Testis (tissue), 3 donors: ENCODE measurements around the gene SEC22C. TPM values are rescaled to one million over a fixed set of nuclear protein-coding genes. Genes with fewer than 3 reads are reported as not detected.

Source experiments
- DNase-seq: peaks from one replicate; pipeline ENCODE4 v3.0.0-alpha.2; 2019
- H3K27ac ChIP-seq, 2 donors: fragments of 200-600 bp; sonication (generic); one replicate each; pipeline ENCODE4 v1.5.1; 2019
- H3K27me3 ChIP-seq: fragments of 200-600 bp; sonication (generic); one replicate; pipeline ENCODE4 v1.5.1; 2019
- H3K36me3 ChIP-seq: fragments of 200-600 bp; sonication (generic); one replicate; pipeline ENCODE4 v1.5.1; 2017; ENCODE audit warnings: low read depth; ENCODE audit errors: missing control alignments
- H3K4me1 ChIP-seq: fragments of 200-600 bp; sonication (generic); one replicate; pipeline ENCODE4 v1.5.1; 2019
- H3K4me3 ChIP-seq, 2 donors: fragments of 200-600 bp; sonication (generic); one replicate each; pipeline ENCODE4 v1.5.1; 2017 to 2019
- H3K9me3 ChIP-seq: fragments of 200-600 bp; sonication (generic); one replicate; pipeline ENCODE4 v1.5.1; 2017
- CTCF ChIP-seq, 3 experiments: fragments of 450-650 bp in 2 of 3; fragments of 200-600 bp in 1 of 3; sonication (generic) in 1 of 3; IDR thresholded peaks; one replicate each; pipeline ENCODE4 v1.5.1; 2016 to 2019; ENCODE audit warnings: antibody characterized with exemption in 3 of 3, mild to moderate bottlenecking in 2 of 3, moderate library complexity in 1 of 3
- POLR2A ChIP-seq: fragments of 450-650 bp; IDR thresholded peaks from one replicate; pipeline ENCODE4 v1.6.1; 2017; ENCODE audit warnings: antibody characterized with exemption, mild to moderate bottlenecking, moderate library complexity
- WGBS, 2 donors: methylation state at CpG; one replicate each; pipeline ENCODE4 v1.1.5; 2018; 5-methylcytosine and 5-hydroxymethylcytosine counted together
- intact Hi-C: fragments of 100-400 bp; cut with DNase I; formaldehyde crosslinking; loops from one replicate; pipeline ENCODE4 v1.15.1; 2023; ENCODE audit warnings: low total_unique reads
- polyA plus RNA-seq: library from polyadenylated mRNA; stranded (reverse); fragments of 350-450 nt; fragmentation: Illumina TruSeq; extraction: RNeasy Lipid Tissue Mini Kit (QIAGEN cat#74804); gene quantifications from one replicate; pipeline ENCODE4 v1.2.3, GENCODE V29; 2014; ENCODE audit warnings: low read depth, low replicate concordance; ENCODE audit not compliant: insufficient read depth
- total RNA-seq, 2 donors: library from RNA; depleted of rRNA; stranded (reverse); fragments of >200 nt; gene quantifications; one replicate each; pipeline ENCODE4 v1.2.3, GENCODE V29; 2016

The SEC22C gene
- total and polyA plus RNA-seq, 3 donors from 2014 or later: 61.0 to 86.3 (median 66.0) TPM

DNA sequence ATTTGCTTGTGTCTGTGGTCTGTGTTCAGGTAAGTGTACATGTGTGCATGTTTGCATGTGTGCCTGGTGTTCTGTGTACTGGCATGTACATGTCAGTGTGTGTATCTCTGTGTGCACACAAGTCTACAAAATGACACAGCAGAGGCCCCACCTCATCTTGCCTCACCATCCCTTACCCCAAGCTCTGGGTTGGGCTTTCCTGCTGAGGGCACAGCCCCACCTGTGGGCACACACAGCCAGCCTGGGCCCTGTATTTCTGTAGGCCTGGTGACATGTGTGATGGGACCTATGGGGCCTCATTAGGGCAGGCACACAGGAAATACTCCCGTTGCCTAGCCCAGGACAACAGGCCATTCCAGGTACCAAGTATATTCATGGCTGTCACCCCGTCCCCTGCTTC, 65.8 kb downstream of the SEC22C start:
- 96 to 100% methylated on average over 2 of the region's 2 CpGs for WGBS, 2 donors
- no peaks in the 10 kb centered on the region for H3K27me3 ChIP-seq
- DNase-seq: no peak
- H3K4me1 ChIP-seq: no peaks in the 10 kb centered on the region
- no peak overlapping the region for H3K27ac ChIP-seq
- no peak for TF ChIP-seq CTCF (IDR thresholded peaks at IDR 0.05)
- TF ChIP-seq POLR2A: no peak
- no peak overlapping the region for H3K4me3 ChIP-seq
- no peaks in the 10 kb centered on the region for H3K9me3 ChIP-seq
- no peaks in the 10 kb centered on the region for H3K36me3 ChIP-seq
- intact Hi-C loops: no loop called here

DNA sequence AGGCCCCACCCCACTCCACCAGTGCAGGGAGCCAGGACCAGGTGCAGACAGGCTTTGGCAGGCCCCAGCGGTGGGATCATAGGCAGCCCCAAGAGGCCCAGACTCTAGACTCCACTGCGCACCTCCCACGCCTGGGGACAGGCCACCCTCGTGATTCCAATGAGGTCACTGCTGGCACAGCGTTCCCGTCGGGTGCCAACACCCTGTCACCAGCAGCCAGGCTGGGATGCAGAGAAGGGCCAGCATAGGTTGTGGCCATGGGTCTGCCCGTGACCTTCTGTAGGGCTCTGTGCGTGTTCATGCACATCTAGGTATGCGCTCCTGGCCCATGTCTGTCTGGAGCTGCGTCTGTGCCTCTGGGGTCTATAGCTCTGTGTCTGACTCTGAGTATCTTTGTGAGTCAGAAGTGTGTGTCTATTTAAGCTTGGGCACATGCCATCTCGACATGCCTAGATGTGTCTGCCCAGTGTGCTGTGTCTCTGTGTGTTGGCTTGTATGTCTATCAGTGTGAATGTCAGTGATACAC, 66.3 kb downstream of the SEC22C start:
- Histone ChIP-seq H3K4me3 (no peak overlapping the region), H3K9me3 (no peaks in the 10 kb centered on the region), H3K27me3 (no peaks in the 10 kb centered on the region), H3K27ac (no peak overlapping the region), H3K36me3 (no peaks in the 10 kb centered on the region), H3K4me1 (no peaks in the 10 kb centered on the region)
- peak; percentile 37 for DNase-seq
- TF ChIP-seq POLR2A: no peak
- TF ChIP-seq CTCF (IDR thresholded peaks at IDR 0.05): no peak
- WGBS, 2 donors: 87 to 95% methylated on average over 10 to 12 of the region's 12 CpGs
- intact Hi-C loops: no loop called here

- no peak for DNase-seq
- Histone ChIP-seq H3K9me3 (no peaks in the 10 kb centered on the region), H3K4me3 (no peak overlapping the region), H3K27me3 (no peaks in the 10 kb centered on the region), H3K4me1 (no peaks in the 10 kb centered on the region), H3K36me3 (no peaks in the 10 kb centered on the region), H3K27ac (no peak overlapping the region)
- intact Hi-C loops: no loop called here
- 89 to 93% methylated on average over 4 of the region's 4 CpGs for WGBS, 2 donors
- TF ChIP-seq POLR2A: no peak
- no peak for TF ChIP-seq CTCF (IDR thresholded peaks at IDR 0.05)
These were observed 66.9 kb downstream of the SEC22C start for GRCh38 chr3:42514876-42515275.

DNA sequence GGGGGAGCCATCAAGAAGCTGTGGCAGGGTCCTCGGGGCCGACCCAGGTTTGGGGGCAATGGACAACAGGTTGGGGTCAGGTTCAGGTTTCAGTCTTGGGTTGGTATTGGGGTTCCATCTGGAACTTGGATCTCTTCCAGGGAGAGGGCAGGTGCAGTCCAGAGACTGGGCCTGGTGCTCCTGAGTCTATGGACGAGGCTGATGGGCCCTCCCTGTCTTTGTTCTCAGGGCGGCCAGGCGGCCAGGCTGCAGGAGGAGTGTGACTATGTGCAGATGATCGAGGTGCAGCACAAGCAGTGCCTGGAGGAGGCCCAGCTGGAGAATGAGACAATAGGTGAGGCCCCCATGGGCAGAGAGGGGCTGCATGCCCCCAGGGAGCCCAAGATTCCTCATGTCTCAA, 68.2 kb downstream of the SEC22C start:
- no peak for DNase-seq
- TF ChIP-seq POLR2A (no peak), CTCF (IDR thresholded peaks at IDR 0.05) (no peak)
- Histone ChIP-seq H3K4me3 (no peak overlapping the region), H3K4me1 (no peaks in the 10 kb centered on the region), H3K27ac (no peak overlapping the region), H3K9me3 (no peaks in the 10 kb centered on the region), H3K36me3 (no peaks in the 10 kb centered on the region), H3K27me3 (no peaks in the 10 kb centered on the region)
- intact Hi-C loops: no loop called here
- 86 to 93% methylated on average over 6 of the region's 6 CpGs for WGBS, 2 donors

DNA sequence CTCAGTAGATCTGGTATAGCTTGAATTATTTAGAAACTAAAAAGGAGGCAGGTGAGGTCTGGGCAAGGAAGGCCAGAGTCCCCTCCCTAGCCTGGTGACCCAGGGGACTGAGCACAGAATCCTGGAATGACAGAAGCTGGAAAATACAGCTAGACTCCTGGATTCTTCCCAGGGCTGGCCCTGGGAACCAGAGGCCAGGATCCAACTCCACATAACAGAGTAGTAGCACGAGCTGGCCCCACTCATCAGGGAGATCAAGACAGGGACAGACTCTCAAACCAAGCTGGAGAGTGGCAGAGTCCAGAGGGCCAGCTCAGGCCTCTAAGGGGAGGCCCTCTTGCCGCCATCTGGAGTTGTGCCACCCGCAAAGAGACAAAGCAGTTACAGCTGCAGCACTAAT, 68.6 kb downstream of the SEC22C start:
- H3K9me3 ChIP-seq: no peaks in the 10 kb centered on the region
- no peaks in the 10 kb centered on the region for H3K36me3 ChIP-seq
- no peak for TF ChIP-seq POLR2A
- DNase-seq: no peak
- no peaks in the 10 kb centered on the region for H3K4me1 ChIP-seq
- no peaks in the 10 kb centered on the region for H3K27me3 ChIP-seq
- no peak overlapping the region for H3K27ac ChIP-seq
- intact Hi-C loops: no loop called here
- WGBS, 2 donors: 83 to 88% methylated on average over 1 to 3 of the region's 3 CpGs
- no peak overlapping the region for H3K4me3 ChIP-seq
